ENCODE results near the gene ZNF512. TPM values are rescaled to one million over a fixed set of nuclear protein-coding genes. Genes with fewer than 3 reads are reported as not detected.

Gene ZNF512
- total and polyA plus RNA-seq, 2 of the 13 experiments (the other 11 are each of a cell fraction or from before 2014, with no cell fraction given): 29.8 to 31.0 TPM

DNA sequence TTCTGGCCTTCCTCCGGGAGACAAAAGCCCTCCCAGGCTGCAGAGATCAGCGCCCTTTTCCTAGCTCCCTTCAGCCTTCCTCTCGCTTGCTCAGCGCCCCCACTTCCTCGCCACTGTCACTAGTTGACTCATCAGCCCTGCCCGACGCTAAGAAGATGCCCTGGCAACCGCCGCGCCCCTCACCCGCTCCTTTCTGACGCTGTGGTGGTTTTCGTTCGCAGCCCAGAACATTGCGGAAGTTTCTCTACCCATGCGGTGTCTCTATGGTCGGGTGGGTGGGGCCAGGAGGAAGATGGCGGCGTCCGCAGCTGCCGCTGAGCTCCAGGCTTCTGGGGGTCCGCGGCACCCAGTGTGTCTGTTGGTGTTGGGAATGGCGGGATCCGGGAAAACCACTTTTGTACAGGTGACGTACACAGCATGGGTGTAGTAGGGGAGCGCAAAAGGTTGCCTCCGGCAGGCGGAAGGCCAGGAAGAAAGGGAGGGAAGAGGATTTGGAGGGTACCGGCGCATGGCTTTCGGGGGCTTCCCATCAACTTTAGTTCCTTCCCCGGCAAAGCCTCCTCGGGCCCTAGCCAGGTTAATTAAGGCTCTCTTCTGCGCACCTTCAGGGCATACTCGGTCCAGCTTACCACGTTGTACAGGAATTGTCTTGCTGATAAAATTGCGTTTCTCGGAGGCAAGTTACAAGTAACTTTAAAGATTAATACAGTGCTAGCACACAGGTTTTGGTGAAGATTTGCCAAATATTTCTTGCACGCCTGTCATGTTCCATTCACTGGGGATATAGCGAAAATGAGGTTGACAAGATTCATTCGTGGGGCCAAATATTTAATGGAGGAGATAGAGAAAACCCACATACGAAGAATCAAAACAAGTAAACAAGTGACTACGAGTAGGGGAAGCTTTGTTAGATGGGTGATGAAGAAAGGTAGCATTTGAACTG, 46.2 kb downstream of the ZNF512 start, which contains the start of the genes CCDC121 and GPN1 (continued):
- TF ChIP-seq ZNF550 (CRISPR knock-in tag; IDR thresholded peaks at IDR 0.05; ENCODE audit: borderline replicate concordance) (peak; percentile 81; the same call in 1 of the 2 replicates), KAT7 (CRISPR knock-in tag; IDR thresholded peaks at IDR 0.05; ENCODE audit: borderline replicate concordance) (peak; percentile 87; the same call in 1 of the 2 replicates), ZNF335 (CRISPR knock-in tag; IDR thresholded peaks at IDR 0.05) (peak; percentile 84; the same call in 1 of the 2 replicates), ZBTB43 (CRISPR knock-in tag; conservative IDR thresholded peaks at IDR 0.05) (no peak), TP53 (CRISPR knock-in tag; conservative IDR thresholded peaks at IDR 0.05) (no peak), ZUFSP (CRISPR knock-in tag; IDR thresholded peaks at IDR 0.05; ENCODE audit: borderline replicate concordance) (no peak), CCDC6 (CRISPR knock-in tag; IDR thresholded peaks at IDR 0.05) (peak; percentile 85; the same call in 1 of the 2 replicates), TFAP4 (IDR thresholded peaks at IDR 0.05; ENCODE audit: borderline replicate concordance, low read depth) (0 out of 2 replicates have a peak, but pooled peaks have one; percentile 20), ZNF12 (CRISPR knock-in tag; IDR thresholded peaks at IDR 0.05) (no peak), SMAD3 (CRISPR knock-in tag; IDR thresholded peaks at IDR 0.05) (peak; percentile 92), ZMYM3 (CRISPR knock-in tag; IDR thresholded peaks at IDR 0.05) (no peak), RBM39 (IDR thresholded peaks at IDR 0.05; ENCODE audit: low read depth, low read length, poor library complexity, severe bottlenecking) (peak; percentile 89), ETV5 (CRISPR knock-in tag; IDR thresholded peaks at IDR 0.05; ENCODE audit: borderline replicate concordance) (peak; percentile 74), FOXA3 (CRISPR knock-in tag; IDR thresholded peaks at IDR 0.05) (peak; percentile 65), THAP8 (CRISPR knock-in tag; IDR thresholded peaks at IDR 0.05; ENCODE audit: borderline replicate concordance) (0 out of 2 replicates have a peak, but pooled peaks have one; percentile 61), KLF11 (CRISPR knock-in tag; IDR thresholded peaks at IDR 0.05) (peak; percentile 86), ZNF607 (CRISPR knock-in tag; IDR thresholded peaks at IDR 0.05; ENCODE audit: borderline replicate concordance) (no peak; the same call in 1 of the 2 replicates)
- TF ChIP-seq, protein P1, sequence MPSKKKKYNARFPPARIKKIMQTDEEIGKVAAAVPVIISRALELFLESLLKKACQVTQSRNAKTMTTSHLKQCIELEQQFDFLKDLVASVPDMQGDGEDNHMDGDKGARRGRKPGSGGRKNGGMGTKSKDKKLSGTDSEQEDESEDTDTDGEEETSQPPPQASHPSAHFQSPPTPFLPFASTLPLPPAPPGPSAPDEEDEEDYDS (CRISPR knock-in tag; IDR thresholded peaks at IDR 0.05): peak; percentile 82
- TF ChIP-seq, protein P2, sequence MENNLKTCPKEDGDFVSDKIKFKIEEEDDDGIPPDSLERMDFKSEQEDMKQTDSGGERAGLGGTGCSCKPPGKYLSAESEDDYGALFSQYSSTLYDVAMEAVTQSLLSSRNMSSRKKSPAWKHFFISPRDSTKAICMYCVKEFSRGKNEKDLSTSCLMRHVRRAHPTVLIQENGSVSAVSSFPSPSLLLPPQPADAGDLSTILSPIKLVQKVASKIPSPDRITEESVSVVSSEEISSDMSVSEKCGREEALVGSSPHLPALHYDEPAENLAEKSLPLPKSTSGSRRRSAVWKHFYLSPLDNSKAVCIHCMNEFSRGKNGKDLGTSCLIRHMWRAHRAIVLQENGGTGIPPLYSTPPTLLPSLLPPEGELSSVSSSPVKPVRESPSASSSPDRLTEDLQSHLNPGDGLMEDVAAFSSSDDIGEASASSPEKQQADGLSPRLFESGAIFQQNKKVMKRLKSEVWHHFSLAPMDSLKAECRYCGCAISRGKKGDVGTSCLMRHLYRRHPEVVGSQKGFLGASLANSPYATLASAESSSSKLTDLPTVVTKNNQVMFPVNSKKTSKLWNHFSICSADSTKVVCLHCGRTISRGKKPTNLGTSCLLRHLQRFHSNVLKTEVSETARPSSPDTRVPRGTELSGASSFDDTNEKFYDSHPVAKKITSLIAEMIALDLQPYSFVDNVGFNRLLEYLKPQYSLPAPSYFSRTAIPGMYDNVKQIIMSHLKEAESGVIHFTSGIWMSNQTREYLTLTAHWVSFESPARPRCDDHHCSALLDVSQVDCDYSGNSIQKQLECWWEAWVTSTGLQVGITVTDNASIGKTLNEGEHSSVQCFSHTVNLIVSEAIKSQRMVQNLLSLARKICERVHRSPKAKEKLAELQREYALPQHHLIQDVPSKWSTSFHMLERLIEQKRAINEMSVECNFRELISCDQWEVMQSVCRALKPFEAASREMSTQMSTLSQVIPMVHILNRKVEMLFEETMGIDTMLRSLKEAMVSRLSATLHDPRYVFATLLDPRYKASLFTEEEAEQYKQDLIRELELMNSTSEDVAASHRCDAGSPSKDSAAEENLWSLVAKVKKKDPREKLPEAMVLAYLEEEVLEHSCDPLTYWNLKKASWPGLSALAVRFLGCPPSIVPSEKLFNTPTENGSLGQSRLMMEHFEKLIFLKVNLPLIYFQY (CRISPR knock-in tag; IDR thresholded peaks at IDR 0.05; ENCODE audit: borderline replicate concordance): peak; percentile 51; the same call in 1 of the 2 replicates
